ENCODE data around the gene ST3GAL6.

The ST3GAL6 gene

GRCh38 chr3:98718730-98719129, 44.4 kb upstream of the ST3GAL6 start:
- no peaks in the 10 kb centered on the region for H3K4me1 ChIP-seq (ENCODE audit: insufficient read depth, low read length, severe bottlenecking)
- H3K27ac ChIP-seq (ENCODE audit: low read depth, low read length, poor library complexity, severe bottlenecking) = no peak overlapping the region
- H3K9me3 ChIP-seq (ENCODE audit: low read length) = no peaks in the 10 kb centered on the region
- no peaks in the 10 kb centered on the region for H3F3A ChIP-seq (ENCODE audit: insufficient read depth, low read length)
- H3K36me3 ChIP-seq (ENCODE audit: insufficient read depth, low read length) = no peaks in the 10 kb centered on the region
- H3K27me3 ChIP-seq (ENCODE audit: insufficient read depth, low read length) = no peaks in the 10 kb centered on the region
- no peak for TF ChIP-seq CTCF (IDR thresholded peaks at IDR 0.05; ENCODE audit: low read length)
- no peak for TF ChIP-seq EZH2 (IDR thresholded peaks at IDR 0.05; ENCODE audit: borderline replicate concordance, low read length)
- H3K4me2 ChIP-seq (ENCODE audit: low read length) = no peak overlapping the region
- H4K20me1 ChIP-seq (ENCODE audit: insufficient read depth, low read length) = no peaks in the 10 kb centered on the region
- no peaks in the 10 kb centered on the region for H3K9me2 ChIP-seq (ENCODE audit: low read depth, low read length)
- H2AFZ ChIP-seq (ENCODE audit: low read length) = no peak overlapping the region
- H3K4me3 ChIP-seq (ENCODE audit: low read depth, low read length, poor library complexity, severe bottlenecking) = no peak overlapping the region
- no peak overlapping the region for H3K9ac ChIP-seq (ENCODE audit: low read length)
- no peaks in the 10 kb centered on the region for H3K79me2 ChIP-seq (ENCODE audit: insufficient read depth, low read length)

- no peak overlapping the region for H3K9ac ChIP-seq (ENCODE audit: low read length)
- no peak overlapping the region for H3K4me2 ChIP-seq (ENCODE audit: low read length)
- H3K4me3 ChIP-seq (ENCODE audit: low read depth, low read length, poor library complexity, severe bottlenecking) = no peak overlapping the region
- no peaks in the 10 kb centered on the region for H3F3A ChIP-seq (ENCODE audit: insufficient read depth, low read length)
- no peaks in the 10 kb centered on the region for H4K20me1 ChIP-seq (ENCODE audit: insufficient read depth, low read length)
- H3K4me1 ChIP-seq (ENCODE audit: insufficient read depth, low read length, severe bottlenecking) = no peaks in the 10 kb centered on the region
- H3K9me3 ChIP-seq (ENCODE audit: low read length) = no peaks in the 10 kb centered on the region
- H3K36me3 ChIP-seq (ENCODE audit: insufficient read depth, low read length) = no peaks in the 10 kb centered on the region
- H3K27ac ChIP-seq (ENCODE audit: low read depth, low read length, poor library complexity, severe bottlenecking) = no peak overlapping the region
- no peaks in the 10 kb centered on the region for H3K79me2 ChIP-seq (ENCODE audit: insufficient read depth, low read length)
- H3K27me3 ChIP-seq (ENCODE audit: insufficient read depth, low read length) = no peaks in the 10 kb centered on the region
- H2AFZ ChIP-seq (ENCODE audit: low read length) = no peak overlapping the region
- TF ChIP-seq EZH2 (IDR thresholded peaks at IDR 0.05; ENCODE audit: borderline replicate concordance, low read length) (no peak), CTCF (IDR thresholded peaks at IDR 0.05; ENCODE audit: low read length) (no peak)
- H3K9me2 ChIP-seq (ENCODE audit: low read depth, low read length) = no peaks in the 10 kb centered on the region
These were observed 41.4 kb upstream of the ST3GAL6 start for GRCh38 chr3:98721776-98722175.

GRCh38 chr3:98722389-98722788, 40.8 kb upstream of the ST3GAL6 start:
- Histone ChIP-seq H3K79me2 (ENCODE audit: insufficient read depth, low read length) (no peaks in the 10 kb centered on the region), H3K4me1 (ENCODE audit: insufficient read depth, low read length, severe bottlenecking) (no peaks in the 10 kb centered on the region), H2AFZ (ENCODE audit: low read length) (no peak overlapping the region), H3K9ac (ENCODE audit: low read length) (no peak overlapping the region), H3K9me3 (ENCODE audit: low read length) (no peaks in the 10 kb centered on the region), H3F3A (ENCODE audit: insufficient read depth, low read length) (no peaks in the 10 kb centered on the region), H3K4me2 (ENCODE audit: low read length) (no peak overlapping the region), H3K27me3 (ENCODE audit: insufficient read depth, low read length) (no peaks in the 10 kb centered on the region), H3K9me2 (ENCODE audit: low read depth, low read length) (no peaks in the 10 kb centered on the region), H3K4me3 (ENCODE audit: low read depth, low read length, poor library complexity, severe bottlenecking) (no peak overlapping the region), H3K36me3 (ENCODE audit: insufficient read depth, low read length) (no peaks in the 10 kb centered on the region), H3K27ac (ENCODE audit: low read depth, low read length, poor library complexity, severe bottlenecking) (no peak overlapping the region), H4K20me1 (ENCODE audit: insufficient read depth, low read length) (no peaks in the 10 kb centered on the region)
- TF ChIP-seq EZH2 (IDR thresholded peaks at IDR 0.05; ENCODE audit: borderline replicate concordance, low read length) (no peak), CTCF (IDR thresholded peaks at IDR 0.05; ENCODE audit: low read length) (no peak)
